Gastroesophageal sphincter (tissue), 4 donors: ENCODE results near the gene MYH10. TPM values are rescaled to one million over a fixed set of nuclear protein-coding genes. Genes with fewer than 3 reads are reported as not detected.
"Not testable (repeated sequence)": the region's sequence is repeated elsewhere in the genome, so short reads cannot be mapped to it uniquely, and the experiment has no call there.

Experiments
- ATAC-seq: fragments of 150-250 bp; one replicate; pipeline ENCODE4 v1.9.1; 2016; ENCODE audit warnings: mild to moderate bottlenecking, moderate library complexity
- H3K27ac ChIP-seq, 4 donors: fragments of 200-600 bp; sonication (generic) in 3 of 4; 1 replicate in 3 of 4; 2 replicates in 1 of 4; pipeline ENCODE4 v1.5.1; 2016 to 2019
- H3K27me3 ChIP-seq: fragments of 200-600 bp; sonication (generic); one replicate; pipeline ENCODE4 v1.5.1; 2019
- H3K36me3 ChIP-seq, 2 donors: fragments of 200-600 bp; sonication (generic); one replicate each; pipeline ENCODE4 v1.5.1; 2019; ENCODE audit warnings: control low read depth in 1 of 2
- H3K4me1 ChIP-seq, 3 donors: fragments of 200-600 bp; sonication (generic); 1 replicate in 2 of 3; 2 replicates in 1 of 3; pipeline ENCODE4 v1.5.1; 2016 to 2019; ENCODE audit warnings: control low read depth in 2 of 3
- H3K4me3 ChIP-seq, 2 donors: fragments of 200-600 bp; sonication (generic); one replicate each; pipeline ENCODE4 v1.5.1; 2019; ENCODE audit warnings: mild to moderate bottlenecking in 1 of 2, moderate library complexity in 1 of 2
- H3K9me3 ChIP-seq, 3 donors: fragments of 200-600 bp; sonication (generic); one replicate each; pipeline ENCODE4 v1.5.1; 2017 to 2019; ENCODE audit warnings: control low read depth in 2 of 3
- EP300 ChIP-seq: sonication (generic); formaldehyde crosslinking; IDR thresholded peaks from one replicate; pipeline ENCODE4 v1.6.1; 2017; ENCODE audit warnings: antibody characterized with exemption, mild to moderate bottlenecking
- POLR2A ChIP-seq, 2 donors: fragments of 450-650 bp; IDR thresholded peaks; one replicate each; pipeline ENCODE4 v1.6.1; 2017; ENCODE audit warnings: antibody characterized with exemption in 2 of 2, mild to moderate bottlenecking in 2 of 2, moderate library complexity in 1 of 2
- POLR2AphosphoS5 ChIP-seq: sonication (generic); formaldehyde crosslinking; IDR thresholded peaks from one replicate; pipeline ENCODE4 v1.6.1; 2017; ENCODE audit warnings: antibody characterized with exemption
- whole genome bisulfite sequencing, 2 donors: methylation state at CpG; one replicate each; pipeline ENCODE4 v1.1.5; 2018; ENCODE audit warnings: low coverage in 1 of 2; 5-methylcytosine and 5-hydroxymethylcytosine counted together
- total RNA-seq, 4 donors: library from RNA; depleted of rRNA; stranded (reverse); fragments of >200 nt; gene quantifications; one replicate each; pipeline ENCODE4 v1.1.0, GENCODE V29; 2016
- TF ChIP-seq, protein P1 (sequence below), 4 experiments: fragments of 200-600 bp in 2 of 4; fragments of 450-650 bp in 2 of 4; sonication (generic) in 1 of 4; IDR thresholded peaks; one replicate each; pipeline ENCODE4 v1.5.1; 2017 to 2019; ENCODE audit warnings: antibody characterized with exemption in 4 of 4, mild to moderate bottlenecking in 2 of 4, moderate library complexity in 2 of 4

Gene MYH10
- total RNA-seq, 4 donors from 2014 or later: 26.0 to 40.9 (median 34.6) TPM

DNA sequence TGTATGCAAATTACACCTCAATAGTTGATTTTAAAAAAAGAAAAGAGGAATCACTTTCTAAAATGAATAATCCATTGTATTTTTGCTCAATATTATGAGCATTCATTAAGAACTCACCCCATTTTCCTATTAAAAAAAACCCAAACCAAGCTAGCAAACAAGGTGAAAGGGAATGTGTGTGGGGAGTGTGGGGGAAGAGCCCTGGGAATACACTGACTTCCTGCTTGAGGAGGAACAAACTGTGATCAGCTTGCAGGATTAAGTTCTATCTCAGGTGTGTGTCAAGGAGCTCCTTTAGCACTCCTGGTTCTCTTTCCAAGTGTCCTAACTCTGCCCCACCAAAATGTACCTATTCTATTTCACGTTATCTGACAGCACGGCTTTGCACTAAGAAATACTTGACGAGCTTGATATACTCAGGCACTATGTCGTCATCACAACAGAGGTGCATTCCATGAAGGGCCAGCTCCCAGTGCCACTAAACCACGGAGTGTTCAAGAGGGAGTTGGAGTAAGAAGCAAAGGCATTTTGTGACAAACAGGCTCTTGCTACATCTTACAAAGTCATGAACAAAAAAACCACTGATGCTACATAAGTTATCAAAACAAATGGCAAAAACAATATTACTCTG, 73.2 kb downstream of the MYH10 start:
- H3K27ac ChIP-seq: no peak overlapping the region
- H3K4me1 ChIP-seq: no peaks in the 10 kb centered on the region
- no peak for ATAC-seq

DNA sequence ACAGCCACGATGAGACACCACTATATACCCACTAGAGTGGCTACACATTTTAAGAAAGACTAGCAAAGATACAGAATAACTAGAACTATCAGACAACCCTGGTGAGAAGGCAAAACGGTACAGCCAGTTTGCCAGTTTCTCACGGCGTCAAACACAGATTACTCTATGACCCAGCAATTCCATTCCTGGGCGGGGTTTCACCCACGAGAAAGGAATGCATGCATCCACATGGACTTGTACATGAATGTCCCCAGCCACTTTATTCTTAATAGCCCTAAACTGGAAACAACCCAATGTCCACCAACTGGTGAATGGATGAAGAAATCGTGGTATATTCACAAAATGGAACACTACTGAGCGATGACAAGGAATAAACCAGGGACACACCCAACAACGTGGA, 74.5 kb downstream of the MYH10 start:
- no peak overlapping the region for H3K27ac ChIP-seq
- peaks cover 0 to 23% of the 10 kb centered on the region in 2 donors for H3K36me3 ChIP-seq
- no peak overlapping the region for H3K4me3 ChIP-seq
- ATAC-seq: no peak
- 91 to 93% methylated on average over 6 to 9 of the region's 9 CpGs for WGBS, 2 donors
- H3K27me3 ChIP-seq: no peaks in the 10 kb centered on the region
- H3K4me1 ChIP-seq: no peaks in the 10 kb centered on the region
- TF ChIP-seq POLR2A (IDR thresholded peaks at IDR 0.05): no peak
- TF ChIP-seq EP300: no peak
- TF ChIP-seq POLR2AphosphoS5: no peak
- TF ChIP-seq, protein P1, sequence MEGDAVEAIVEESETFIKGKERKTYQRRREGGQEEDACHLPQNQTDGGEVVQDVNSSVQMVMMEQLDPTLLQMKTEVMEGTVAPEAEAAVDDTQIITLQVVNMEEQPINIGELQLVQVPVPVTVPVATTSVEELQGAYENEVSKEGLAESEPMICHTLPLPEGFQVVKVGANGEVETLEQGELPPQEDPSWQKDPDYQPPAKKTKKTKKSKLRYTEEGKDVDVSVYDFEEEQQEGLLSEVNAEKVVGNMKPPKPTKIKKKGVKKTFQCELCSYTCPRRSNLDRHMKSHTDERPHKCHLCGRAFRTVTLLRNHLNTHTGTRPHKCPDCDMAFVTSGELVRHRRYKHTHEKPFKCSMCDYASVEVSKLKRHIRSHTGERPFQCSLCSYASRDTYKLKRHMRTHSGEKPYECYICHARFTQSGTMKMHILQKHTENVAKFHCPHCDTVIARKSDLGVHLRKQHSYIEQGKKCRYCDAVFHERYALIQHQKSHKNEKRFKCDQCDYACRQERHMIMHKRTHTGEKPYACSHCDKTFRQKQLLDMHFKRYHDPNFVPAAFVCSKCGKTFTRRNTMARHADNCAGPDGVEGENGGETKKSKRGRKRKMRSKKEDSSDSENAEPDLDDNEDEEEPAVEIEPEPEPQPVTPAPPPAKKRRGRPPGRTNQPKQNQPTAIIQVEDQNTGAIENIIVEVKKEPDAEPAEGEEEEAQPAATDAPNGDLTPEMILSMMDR (IDR thresholded peaks at IDR 0.05): no peak
- H3K9me3 ChIP-seq: no peaks in the 10 kb centered on the region

More for the DNA sequence above, 73.2 kb downstream of the MYH10 start:
- Histone ChIP-seq H3K9me3 (no peaks in the 10 kb centered on the region), H3K27me3 (no peaks in the 10 kb centered on the region), H3K36me3 (peaks cover 0 to 19% of the 10 kb centered on the region in 2 donors), H3K4me3 (no peak overlapping the region)
- WGBS, 2 donors: 87 to 100% methylated on average over 1 to 5 of the region's 5 CpGs
- no peak for TF ChIP-seq EP300
- TF ChIP-seq POLR2AphosphoS5: no peak
- TF ChIP-seq POLR2A (IDR thresholded peaks at IDR 0.05): no peak

DNA sequence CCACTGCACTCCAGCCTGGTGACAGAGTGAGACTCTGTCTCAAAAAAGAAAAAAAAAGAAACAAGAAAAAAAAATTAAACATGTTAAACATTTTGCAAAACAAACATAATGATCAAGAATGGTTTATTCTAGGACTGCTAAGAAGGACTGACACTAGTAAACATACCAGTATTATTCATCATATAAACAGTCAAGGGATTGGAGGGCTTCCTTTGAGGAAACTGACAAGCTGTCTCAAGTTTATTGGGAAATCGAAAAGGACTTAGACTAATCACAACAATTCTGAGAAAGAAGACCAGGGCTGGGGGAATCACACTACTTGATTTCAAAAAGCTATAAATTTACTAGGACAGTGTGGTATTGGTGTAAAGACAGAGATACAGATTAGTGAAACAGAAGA, 75.5 kb downstream of the MYH10 start:
- no peaks in the 10 kb centered on the region for H3K27me3 ChIP-seq
- H3K4me3 ChIP-seq: no peak overlapping the region
- no peak for ATAC-seq
- H3K27ac ChIP-seq: no peak overlapping the region
- no peaks in the 10 kb centered on the region for H3K9me3 ChIP-seq
- H3K36me3 ChIP-seq: peaks cover 0 to 20% of the 10 kb centered on the region in 2 donors
- H3K4me1 ChIP-seq: no peaks in the 10 kb centered on the region
- TF ChIP-seq, protein P1 (IDR thresholded peaks at IDR 0.05): no peak
- no peak for TF ChIP-seq POLR2AphosphoS5
- no peak for TF ChIP-seq EP300
- no peak for TF ChIP-seq POLR2A (IDR thresholded peaks at IDR 0.05)
- 70 to 79% methylated on average over 1 of the region's 1 CpG for WGBS, 2 donors

DNA sequence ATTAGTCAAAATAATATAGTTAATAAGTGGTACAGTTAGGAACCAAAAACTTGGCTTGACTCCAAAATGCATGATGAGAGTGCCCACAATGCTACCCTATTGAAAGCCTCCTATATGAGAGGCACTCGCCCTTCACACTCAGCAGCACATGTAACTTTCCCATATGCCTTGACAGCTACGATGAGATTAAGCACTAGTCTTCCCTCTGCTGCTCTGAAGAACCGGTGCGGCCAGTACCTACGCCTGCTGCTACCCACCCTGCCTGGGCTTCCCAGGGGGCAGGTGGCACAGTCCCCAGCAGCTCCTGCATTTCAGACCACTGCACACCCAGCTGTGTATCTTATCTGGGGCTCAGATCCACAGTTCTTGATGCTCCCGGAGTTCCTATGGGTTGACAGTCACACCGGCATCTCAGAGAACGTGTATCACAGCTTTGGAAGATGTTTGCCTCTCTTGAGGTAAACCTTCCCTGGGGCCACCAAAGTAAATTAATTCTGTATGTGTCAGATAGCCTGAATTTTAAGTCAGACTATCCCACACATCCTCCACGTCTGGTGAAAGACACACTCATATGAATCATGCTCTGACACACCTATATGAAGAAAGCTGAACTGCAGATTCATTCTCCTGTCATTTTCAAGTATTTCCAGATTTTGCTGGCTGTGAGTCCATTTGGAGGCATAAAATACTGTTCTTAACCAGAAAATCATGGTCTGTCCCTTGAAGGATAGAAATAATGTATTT, 77.8 kb downstream of the MYH10 start:
- ATAC-seq: no peak

DNA sequence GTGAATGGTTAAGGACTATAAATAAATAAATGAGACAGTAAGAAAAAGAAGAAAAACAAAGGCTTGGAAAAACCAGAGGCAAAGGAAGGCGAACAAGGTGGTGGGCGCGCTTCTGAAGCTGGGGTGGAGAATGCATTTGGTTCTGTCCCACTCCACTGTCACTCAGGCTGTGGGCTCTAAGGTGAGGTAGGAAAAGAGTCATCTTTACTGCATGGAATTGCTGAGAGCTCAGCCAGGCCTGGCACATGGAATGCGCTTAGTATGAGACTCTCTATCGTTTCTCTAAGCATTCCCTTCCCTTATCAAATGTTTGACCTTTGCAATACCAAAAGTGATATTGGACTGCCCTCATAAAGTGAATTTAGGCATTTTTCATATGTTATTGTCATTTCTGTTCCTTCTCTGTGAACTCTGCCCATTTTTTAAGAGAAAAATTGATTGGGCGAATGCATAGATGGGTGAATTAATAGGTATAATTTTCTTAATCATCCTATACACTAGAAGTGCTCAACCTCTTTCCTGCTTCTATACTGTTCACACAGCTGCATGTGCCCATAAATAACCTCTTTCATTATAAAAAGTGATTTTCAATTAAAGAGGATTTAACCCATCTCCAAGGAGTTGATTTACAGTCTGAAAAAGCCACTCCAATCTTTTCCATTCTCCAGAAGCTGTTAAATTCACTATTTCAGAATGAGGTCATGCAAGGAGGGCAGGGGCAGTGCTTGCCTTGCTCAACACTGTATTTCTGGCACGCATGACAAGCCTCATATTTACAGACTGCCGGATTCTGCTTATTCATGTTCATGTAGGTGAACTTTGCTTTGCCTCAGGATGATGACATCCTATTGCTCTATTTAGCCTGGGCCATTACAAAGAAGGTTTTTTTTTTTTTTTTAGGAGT, 87.7 kb downstream of the MYH10 start:
- Histone ChIP-seq H3K4me3 (no peak overlapping the region), H3K27me3 (no peaks in the 10 kb centered on the region), H3K36me3 (peaks cover 0 to 80% of the 10 kb centered on the region in 2 donors), H3K9me3 (no peaks in the 10 kb centered on the region), H3K4me1 (no peaks in the 10 kb centered on the region), H3K27ac (no peak overlapping the region)
- ATAC-seq: no peak
- 76 to 86% methylated on average over 7 to 8 of the region's 8 CpGs for WGBS, 2 donors
- no peak for TF ChIP-seq POLR2A (IDR thresholded peaks at IDR 0.05)
- TF ChIP-seq POLR2AphosphoS5: peak; percentile 45

More for the DNA sequence above, 77.8 kb downstream of the MYH10 start:
- no peak overlapping the region for H3K4me3 ChIP-seq
- H3K9me3 ChIP-seq: no peaks in the 10 kb centered on the region
- TF ChIP-seq POLR2A (IDR thresholded peaks at IDR 0.05) (no peak), EP300 (no peak)
- no peak overlapping the region for H3K27ac ChIP-seq
- H3K36me3 ChIP-seq: peaks cover 0 to 36% of the 10 kb centered on the region in 2 donors
- H3K27me3 ChIP-seq: no peaks in the 10 kb centered on the region
- WGBS, 2 donors: 70 to 88% methylated on average over 2 to 6 of the region's 9 CpGs
- H3K4me1 ChIP-seq: no peaks in the 10 kb centered on the region

DNA sequence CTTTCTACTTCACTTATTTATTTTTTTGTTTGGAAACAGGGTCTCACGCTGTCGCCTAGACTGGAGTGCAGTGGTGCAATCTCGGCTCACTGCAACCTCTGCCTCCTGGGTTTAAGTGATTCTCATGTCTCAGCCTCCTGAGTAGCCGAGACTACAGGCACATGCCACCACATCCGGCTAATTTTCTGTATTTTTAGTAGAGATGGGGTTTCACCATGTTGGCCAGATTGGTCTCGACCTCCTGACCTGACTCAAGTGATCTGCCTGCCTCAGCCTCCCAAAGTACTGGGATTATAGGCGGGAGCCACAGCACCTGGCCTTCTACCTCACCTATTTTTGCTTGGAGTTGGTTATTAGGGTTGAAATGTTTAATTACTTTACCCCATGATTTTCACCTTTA, 90.5 kb downstream of the MYH10 start:
- H3K9me3 ChIP-seq, H3K27me3 ChIP-seq, H3K4me3 ChIP-seq, ATAC-seq, H3K4me1 ChIP-seq, H3K27ac ChIP-seq: not testable (repeated sequence)
- WGBS, 2 donors: 95 to 97% methylated on average over 6 to 7 of the region's 7 CpGs
- H3K36me3 ChIP-seq: peaks cover 0 to 84% of the 10 kb centered on the region in 2 donors
